Keratinocyte (primary cell): ENCODE data around the gene MRPL32. TPM values are rescaled to one million over a fixed set of nuclear protein-coding genes. Genes with fewer than 3 reads are reported as not detected.

ENCODE experiments used
- DNase-seq: peaks from one replicate; pipeline ENCODE4 v3.0.0-alpha.2; 2011; ENCODE audit warnings: low read depth, missing footprints, low spot score
- FAIRE-seq: peaks from 2 replicates; lab custom pipeline; 2011; peaks lifted over from hg19 to GRCh38; lab: Jason Lieb, UNC
- H2AFZ ChIP-seq: 2 replicates; pipeline ENCODE4 v1.6.0; 2012; ENCODE audit warnings: low read length, control low read depth, inconsistent platforms; ENCODE audit not compliant: control insufficient read depth
- H3K27ac ChIP-seq: 2 replicates; pipeline ENCODE4 v1.5.1; 2011; ENCODE audit warnings: low read length; ENCODE audit not compliant: control insufficient read depth, insufficient read depth
- H3K27me3 ChIP-seq: 3 replicates; pipeline ENCODE4 v1.6.0; 2011; ENCODE audit warnings: low read length; ENCODE audit not compliant: control insufficient read depth, insufficient read depth; ENCODE audit errors: extremely low read depth
- H3K36me3 ChIP-seq, 2 experiments: 2 replicates in 1 of 2; 3 replicates in 1 of 2; pipeline ENCODE4 v1.5.1; 2011; ENCODE audit warnings: low read length in 2 of 2, mild to moderate bottlenecking in 1 of 2; ENCODE audit not compliant: control insufficient read depth in 2 of 2, insufficient read depth in 2 of 2; ENCODE audit errors: extremely low read depth in 1 of 2
- H3K4me1 ChIP-seq: 3 replicates; pipeline ENCODE4 v1.5.1; 2011; ENCODE audit warnings: low read length; ENCODE audit not compliant: control insufficient read depth, insufficient read depth; ENCODE audit errors: extremely low read depth
- H3K4me2 ChIP-seq: 3 replicates; pipeline ENCODE4 v1.6.0; 2011; ENCODE audit warnings: low read depth, low read length; ENCODE audit not compliant: control insufficient read depth, insufficient read depth; ENCODE audit errors: extremely low read depth
- H3K4me3 ChIP-seq, 3 experiments: fragments of 200-600 bp in 1 of 3; sonication (generic) in 1 of 3; 2 replicates in 2 of 3; 3 replicates in 1 of 3; pipeline ENCODE4 v1.5.1; 2011 to 2016; ENCODE audit warnings: low read length in 3 of 3, mild to moderate bottlenecking in 3 of 3, control low read depth in 2 of 3, inconsistent platforms in 1 of 3, low read depth in 1 of 3, mixed read lengths in 1 of 3, mixed run types in 1 of 3, moderate library complexity in 1 of 3; ENCODE audit not compliant: control insufficient read depth in 2 of 3, insufficient read depth in 2 of 3; ENCODE audit errors: extremely low read depth in 1 of 3
- H3K79me2 ChIP-seq: 2 replicates; pipeline ENCODE4 v1.6.0; 2012; ENCODE audit warnings: low read length; ENCODE audit not compliant: control insufficient read depth, insufficient read depth
- H3K9ac ChIP-seq: 3 replicates; pipeline ENCODE4 v1.6.0; 2011; ENCODE audit warnings: low read length; ENCODE audit not compliant: control insufficient read depth, insufficient read depth; ENCODE audit errors: extremely low read depth
- H3K9me1 ChIP-seq: 3 replicates; pipeline ENCODE4 v1.6.0; 2011; ENCODE audit warnings: low read length; ENCODE audit not compliant: control insufficient read depth, insufficient read depth; ENCODE audit errors: extremely low read depth
- H3K9me3 ChIP-seq: 2 replicates; pipeline ENCODE4 v1.5.1; 2012; ENCODE audit warnings: low read depth, low read length; ENCODE audit not compliant: control insufficient read depth
- H4K20me1 ChIP-seq: 3 replicates; pipeline ENCODE4 v1.6.0; 2011; ENCODE audit warnings: low read length; ENCODE audit not compliant: control insufficient read depth, insufficient read depth; ENCODE audit errors: extremely low read depth
- CTCF ChIP-seq, 3 experiments: IDR thresholded peaks in 1 of 3; conservative IDR thresholded peaks in 1 of 3; optimal IDR thresholded peaks in 1 of 3; 2 replicates in 2 of 3; 3 replicates in 1 of 3; pipeline versions ENCODE3 to v1.5.1; 2011; ENCODE audit warnings: low read length in 3 of 3, mild to moderate bottlenecking in 3 of 3, moderate library complexity in 2 of 3, control low read depth in 1 of 3, inconsistent platforms in 1 of 3; ENCODE audit not compliant: insufficient read depth in 2 of 3; ENCODE audit errors: extremely low read depth in 1 of 3
- EZH2 ChIP-seq: IDR thresholded peaks from one replicate; pipeline ENCODE4 v1.6.1; 2012; ENCODE audit warnings: inconsistent platforms, mild to moderate bottlenecking, low read length, moderate library complexity
- dilution Hi-C: fragments of 300-500 bp; cut with MboI; formaldehyde crosslinking; loops from one replicate; pipeline ENCODE4 v1.7.0; 2020; ENCODE audit warnings: low sequenced_read_pairs; ENCODE audit not compliant: extremely low pct_ligation_motif_present
- polyA plus RNA-seq, 5 experiments: library from polyadenylated mRNA; depleted of rRNA in 3 of 5; stranded (reverse) in 3 of 5; stranded (forward) in 1 of 5; unstranded in 1 of 5; fragments of >200 nt; gene quantifications; 1 replicate in 1 of 5; 2 replicates in 3 of 5; 3 replicates in 1 of 5; pipeline versions ENCODE4 v1.2.1 to v1.2.3, GENCODE V29; 2011 to 2012; ENCODE audit warnings: missing spikeins in 2 of 5, low read depth in 1 of 5, low replicate concordance in 1 of 5

The MRPL32 gene
- polyA plus RNA-seq, 1 donor (not counting 4 experiments of a cell fraction or from before 2014, with no cell fraction given) = 86.1 TPM

DNA sequence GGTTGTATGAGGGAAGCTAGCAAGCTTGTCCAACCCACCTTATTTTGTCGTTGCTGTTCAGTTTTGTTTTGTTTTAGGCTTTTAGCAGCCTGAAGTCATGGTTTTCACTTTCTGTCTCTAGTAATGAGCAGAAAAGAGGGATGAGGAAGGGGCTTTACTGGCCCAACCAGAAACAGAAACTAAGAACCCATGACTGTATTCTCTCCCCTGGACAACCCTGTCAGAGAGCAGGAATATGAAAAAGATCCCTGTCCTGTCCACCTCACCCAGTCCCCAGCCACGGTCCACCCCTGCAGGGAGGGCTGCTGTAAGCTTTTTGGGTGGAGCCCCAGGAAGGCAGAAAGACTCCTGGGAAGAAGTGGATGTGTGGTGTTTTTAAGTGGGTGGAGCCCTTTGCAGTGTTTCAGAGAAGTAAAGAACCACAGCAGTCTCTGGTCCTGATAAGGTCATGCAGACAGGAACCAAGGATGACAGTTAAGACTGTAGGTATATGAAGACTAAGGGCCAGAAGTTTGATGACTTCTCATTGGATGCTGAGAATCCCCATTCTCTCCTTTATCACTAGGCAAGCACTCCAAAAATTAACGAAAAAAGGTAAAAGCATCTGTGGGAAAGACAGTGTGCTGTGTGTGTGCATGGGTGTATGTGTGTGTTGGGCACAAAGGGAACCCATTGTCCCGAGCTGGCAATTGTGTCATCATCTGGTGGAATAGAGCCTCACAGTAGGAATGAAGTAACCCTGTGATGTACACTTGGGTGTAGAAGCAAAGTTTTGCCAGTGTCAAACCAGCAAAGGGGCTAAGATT, 13.8 kb downstream of the MRPL32 start:
- FAIRE-seq (no peak), DNase-seq (no peak)
- Histone ChIP-seq H3K27me3 (no peaks in the 10 kb centered on the region), H3K4me2 (no peak overlapping the region), H3K9me3 (no peaks in the 10 kb centered on the region), H2AFZ (no peak overlapping the region), H3K27ac (no peak overlapping the region), H3K36me3 (no peaks in the 10 kb centered on the region), H4K20me1 (no peaks in the 10 kb centered on the region), H3K79me2 (no peaks in the 10 kb centered on the region), H3K9ac (no peak overlapping the region), H3K9me1 (no peaks in the 10 kb centered on the region), H3K4me3 (no peak overlapping the region), H3K4me1 (no peaks in the 10 kb centered on the region)
- TF ChIP-seq CTCF (optimal IDR thresholded peaks at IDR 0.05 in 1 of 3, IDR thresholded peaks at IDR 0.05 in 1 of 3, conservative IDR thresholded peaks at IDR 0.05 in 1 of 3; ENCODE audit: extremely low read depth in 1 of 3, insufficient read depth in 2 of 3, low read length in 3 of 3) (no peak), EZH2 (no peak)
- dilution Hi-C loops = no loop called here

- no peaks in the 10 kb centered on the region for H3K9me3 ChIP-seq
- no peaks in the 10 kb centered on the region for H4K20me1 ChIP-seq
- DNase-seq = no peak
- no peaks in the 10 kb centered on the region for H3K4me1 ChIP-seq
- H3K9me1 ChIP-seq = no peaks in the 10 kb centered on the region
- no peak for FAIRE-seq
- dilution Hi-C loops = no loop called here
- no peak overlapping the region for H3K4me2 ChIP-seq
- H2AFZ ChIP-seq = no peak overlapping the region
- no peak overlapping the region for H3K9ac ChIP-seq
- no peaks in the 10 kb centered on the region for H3K27me3 ChIP-seq
- no peaks in the 10 kb centered on the region for H3K36me3 ChIP-seq
- TF ChIP-seq EZH2 (no peak), CTCF (optimal IDR thresholded peaks at IDR 0.05 in 1 of 3, IDR thresholded peaks at IDR 0.05 in 1 of 3, conservative IDR thresholded peaks at IDR 0.05 in 1 of 3; ENCODE audit: extremely low read depth in 1 of 3, insufficient read depth in 2 of 3, low read length in 3 of 3) (no peak)
- H3K4me3 ChIP-seq = no peak overlapping the region
- no peaks in the 10 kb centered on the region for H3K79me2 ChIP-seq
- no peak overlapping the region for H3K27ac ChIP-seq
Measured at GRCh38 chr7:42946627-42946950, 14.4 kb downstream of the MRPL32 start.
